HEK293 (cell line): Measurements from ENCODE around the gene HOXA4.

ENCODE experiments used
- CTCF ChIA-PET: fragments of 350-600 bp; formaldehyde crosslinking; extraction: SDS; loops from one replicate; lab custom pipeline; 2021; ENCODE audit warnings: antibody characterized with exemption; lab: Yijun Ruan, JAX
- POLR2A ChIA-PET: fragments of 300-600 bp; formaldehyde crosslinking; extraction: SDS; loops from one replicate; lab custom pipeline; 2020; ENCODE audit warnings: antibody characterized with exemption, inconsistent platforms; lab: Yijun Ruan, JAX
- H3K27ac ChIP-seq: fragments of 200-500 bp; sonication (Bioruptor generic); 2 replicates; pipeline ENCODE4 v1.5.1; 2014; ENCODE audit warnings: low read depth, low read length, control low read depth, inconsistent platforms; ENCODE audit errors: extremely low read depth
- H3K36me3 ChIP-seq, 2 experiments: fragments of 200-500 bp in 1 of 2; sonication (Bioruptor generic) in 1 of 2; 1 replicate in 1 of 2; 2 replicates in 1 of 2; pipeline ENCODE4 v1.5.1; 2014 to 2017; ENCODE audit warnings: inconsistent platforms in 2 of 2, low read length in 2 of 2; ENCODE audit not compliant: control insufficient read depth in 2 of 2, insufficient read depth in 1 of 2
- H3K4me1 ChIP-seq: fragments of 200-500 bp; sonication (Bioruptor generic); 2 replicates; pipeline ENCODE4 v1.5.1; 2014; ENCODE audit warnings: mild to moderate bottlenecking, low read length, inconsistent platforms; ENCODE audit not compliant: control insufficient read depth, insufficient read depth
- H3K4me3 ChIP-seq: 2 replicates; pipeline ENCODE4 v1.5.1; 2011; ENCODE audit warnings: low read depth, mild to moderate bottlenecking, control low read depth, low read length, moderate library complexity
- H3K9me3 ChIP-seq: fragments of 200-500 bp; sonication (Bioruptor generic); 2 replicates; pipeline ENCODE4 v1.5.1; 2014; ENCODE audit warnings: low read depth, low read length, inconsistent platforms; ENCODE audit not compliant: control insufficient read depth, insufficient read depth
- BCL11B ChIP-seq: fragments of 450-650 bp; formaldehyde crosslinking; IDR thresholded peaks from 2 replicates; pipeline ENCODE4 v1.5.1; 2016; ENCODE audit warnings: low read depth, missing biosample characterization, missing genetic modification characterization
- HOXA7 ChIP-seq: sonication (generic); formaldehyde crosslinking; IDR thresholded peaks from 2 replicates; pipeline ENCODE4 v1.8.1; 2022; ENCODE audit warnings: missing genetic modification reagents, borderline replicate concordance
- IKZF3 ChIP-seq: fragments of 450-650 bp; IDR thresholded peaks from 2 replicates; pipeline ENCODE4 v1.5.0; 2018; ENCODE audit warnings: missing biosample characterization, mild to moderate bottlenecking, missing genetic modification characterization, moderate library complexity
- MZF1 ChIP-seq: fragments of 450-650 bp; formaldehyde crosslinking; IDR thresholded peaks from 2 replicates; pipeline ENCODE4 v1.5.1; 2017; ENCODE audit warnings: missing biosample characterization, missing genetic modification characterization, borderline replicate concordance
- SETDB1 ChIP-seq: IDR thresholded peaks from one replicate; pipeline ENCODE4 v1.6.1; 2017; ENCODE audit warnings: mild to moderate bottlenecking, low read length, moderate library complexity, mixed read lengths; ENCODE audit not compliant: insufficient read length
- WT1 ChIP-seq: fragments of 450-650 bp; formaldehyde crosslinking; IDR thresholded peaks from 2 replicates; pipeline ENCODE4 v1.5.1; 2016; ENCODE audit warnings: missing biosample characterization, missing genetic modification characterization
- ZBTB17 ChIP-seq: fragments of 450-650 bp; formaldehyde crosslinking; IDR thresholded peaks from 2 replicates; pipeline ENCODE4 v1.5.1; 2016; ENCODE audit warnings: missing biosample characterization, missing genetic modification characterization
- ZBTB48 ChIP-seq: fragments of 450-650 bp; formaldehyde crosslinking; IDR thresholded peaks from 2 replicates; pipeline ENCODE4 v1.5.1; 2016; ENCODE audit warnings: missing biosample characterization, missing genetic modification characterization
- ZEB2 ChIP-seq: fragments of 450-650 bp; formaldehyde crosslinking; IDR thresholded peaks from 2 replicates; pipeline ENCODE4 v1.5.1; 2016; ENCODE audit warnings: missing biosample characterization, missing genetic modification characterization
- ZFP41 ChIP-seq: fragments of 450-650 bp; formaldehyde crosslinking; IDR thresholded peaks from 2 replicates; pipeline ENCODE4 v1.5.1; 2016; ENCODE audit warnings: missing biosample characterization, missing genetic modification characterization, borderline replicate concordance
- ZNF121 ChIP-seq: fragments of 450-650 bp; formaldehyde crosslinking; IDR thresholded peaks from 2 replicates; pipeline ENCODE4 v1.5.1; 2016; ENCODE audit warnings: missing biosample characterization, missing genetic modification characterization
- ZNF146 ChIP-seq: fragments of 450-650 bp; formaldehyde crosslinking; IDR thresholded peaks from 2 replicates; pipeline ENCODE4 v1.5.1; 2016; ENCODE audit warnings: missing biosample characterization, missing genetic modification characterization
- ZNF174 ChIP-seq: fragments of 450-650 bp; formaldehyde crosslinking; IDR thresholded peaks from 2 replicates; pipeline ENCODE4 v1.5.0; 2017; ENCODE audit warnings: missing biosample characterization, mild to moderate bottlenecking, missing genetic modification characterization
- ZNF19 ChIP-seq: fragments of 450-650 bp; formaldehyde crosslinking; IDR thresholded peaks from 2 replicates; pipeline ENCODE4; 2016; ENCODE audit warnings: missing biosample characterization, missing genetic modification characterization, low read depth
- ZNF221 ChIP-seq: fragments of 450-650 bp; formaldehyde crosslinking; IDR thresholded peaks from 2 replicates; pipeline ENCODE4 v1.5.1; 2017; ENCODE audit warnings: missing biosample characterization, missing genetic modification characterization, borderline replicate concordance
- ZNF248 ChIP-seq: fragments of 450-650 bp; formaldehyde crosslinking; IDR thresholded peaks from 2 replicates; pipeline ENCODE4 v1.5.1; 2017; ENCODE audit warnings: missing biosample characterization, missing genetic modification characterization
- ZNF274 ChIP-seq, 2 experiments: fragments of 200-500 bp in 1 of 2; fragments of 450-650 bp in 1 of 2; sonication (Bioruptor generic) in 1 of 2; formaldehyde crosslinking in 1 of 2; IDR thresholded peaks; 2 replicates each; pipeline versions ENCODE4 v1.5.1 to v1.6.1; 2014 to 2016; ENCODE audit warnings: borderline replicate concordance in 1 of 2, inconsistent platforms in 1 of 2, low read length in 1 of 2, missing biosample characterization in 1 of 2, missing genetic modification characterization in 1 of 2
- ZNF350 ChIP-seq: fragments of 450-650 bp; formaldehyde crosslinking; IDR thresholded peaks from 2 replicates; pipeline ENCODE4 v1.5.0; 2017; ENCODE audit warnings: missing biosample characterization, mild to moderate bottlenecking, missing genetic modification characterization
- ZNF394 ChIP-seq: fragments of 450-650 bp; formaldehyde crosslinking; IDR thresholded peaks from 2 replicates; pipeline ENCODE4 v1.5.1; 2016; ENCODE audit warnings: missing biosample characterization, missing genetic modification characterization, mild to moderate bottlenecking, moderate library complexity, borderline replicate concordance
- ZNF571 ChIP-seq: fragments of 450-650 bp; formaldehyde crosslinking; IDR thresholded peaks from 2 replicates; pipeline ENCODE4 v1.5.0; 2017; ENCODE audit warnings: missing biosample characterization, missing genetic modification characterization
- ZNF626 ChIP-seq: fragments of 450-650 bp; sonication (Bioruptor Pico); formaldehyde crosslinking; IDR thresholded peaks from 2 replicates; pipeline ENCODE4 v1.5.1; 2018; ENCODE audit warnings: missing biosample characterization, missing genetic modification characterization, inconsistent platforms
- ZNF654 ChIP-seq: fragments of 450-650 bp; formaldehyde crosslinking; IDR thresholded peaks from 2 replicates; pipeline ENCODE4 v1.5.1; 2016; ENCODE audit warnings: low read depth, missing biosample characterization, missing genetic modification characterization
- ZNF660 ChIP-seq: fragments of 450-650 bp; IDR thresholded peaks from 2 replicates; pipeline ENCODE4 v1.5.1; 2018; ENCODE audit warnings: missing biosample characterization, mild to moderate bottlenecking, missing genetic modification characterization
- ZNF791 ChIP-seq: fragments of 450-650 bp; formaldehyde crosslinking; IDR thresholded peaks from 2 replicates; pipeline ENCODE4 v1.5.1; 2016; ENCODE audit warnings: missing biosample characterization, missing genetic modification characterization
- ZNF792 ChIP-seq: fragments of 450-650 bp; formaldehyde crosslinking; IDR thresholded peaks from 2 replicates; pipeline ENCODE4 v1.5.1; 2016; ENCODE audit warnings: missing biosample characterization, missing genetic modification characterization
- ZNF837 ChIP-seq: fragments of 450-650 bp; formaldehyde crosslinking; IDR thresholded peaks from 2 replicates; pipeline ENCODE4 v1.5.1; 2016; ENCODE audit warnings: missing biosample characterization, missing genetic modification characterization
- ZNF843 ChIP-seq: fragments of 450-650 bp; formaldehyde crosslinking; IDR thresholded peaks from 2 replicates; pipeline ENCODE4 v1.5.1; 2016; ENCODE audit warnings: missing biosample characterization, missing genetic modification characterization
- ZSCAN30 ChIP-seq: fragments of 450-650 bp; IDR thresholded peaks from 2 replicates; pipeline ENCODE4 v1.5.1; 2018; ENCODE audit warnings: missing biosample characterization, mild to moderate bottlenecking, missing genetic modification characterization, moderate library complexity
- TF ChIP-seq, protein P1 (sequence below): fragments of 450-650 bp; formaldehyde crosslinking; conservative IDR thresholded peaks from 2 replicates; pipeline ENCODE4 v1.5.1; 2016; ENCODE audit warnings: low read depth, missing biosample characterization, missing genetic modification characterization
- TF ChIP-seq, protein P2 (sequence below): fragments of 450-650 bp; formaldehyde crosslinking; IDR thresholded peaks from 2 replicates; pipeline ENCODE4 v1.5.1; 2016; ENCODE audit warnings: missing biosample characterization, missing genetic modification characterization

Gene HOXA4

DNA sequence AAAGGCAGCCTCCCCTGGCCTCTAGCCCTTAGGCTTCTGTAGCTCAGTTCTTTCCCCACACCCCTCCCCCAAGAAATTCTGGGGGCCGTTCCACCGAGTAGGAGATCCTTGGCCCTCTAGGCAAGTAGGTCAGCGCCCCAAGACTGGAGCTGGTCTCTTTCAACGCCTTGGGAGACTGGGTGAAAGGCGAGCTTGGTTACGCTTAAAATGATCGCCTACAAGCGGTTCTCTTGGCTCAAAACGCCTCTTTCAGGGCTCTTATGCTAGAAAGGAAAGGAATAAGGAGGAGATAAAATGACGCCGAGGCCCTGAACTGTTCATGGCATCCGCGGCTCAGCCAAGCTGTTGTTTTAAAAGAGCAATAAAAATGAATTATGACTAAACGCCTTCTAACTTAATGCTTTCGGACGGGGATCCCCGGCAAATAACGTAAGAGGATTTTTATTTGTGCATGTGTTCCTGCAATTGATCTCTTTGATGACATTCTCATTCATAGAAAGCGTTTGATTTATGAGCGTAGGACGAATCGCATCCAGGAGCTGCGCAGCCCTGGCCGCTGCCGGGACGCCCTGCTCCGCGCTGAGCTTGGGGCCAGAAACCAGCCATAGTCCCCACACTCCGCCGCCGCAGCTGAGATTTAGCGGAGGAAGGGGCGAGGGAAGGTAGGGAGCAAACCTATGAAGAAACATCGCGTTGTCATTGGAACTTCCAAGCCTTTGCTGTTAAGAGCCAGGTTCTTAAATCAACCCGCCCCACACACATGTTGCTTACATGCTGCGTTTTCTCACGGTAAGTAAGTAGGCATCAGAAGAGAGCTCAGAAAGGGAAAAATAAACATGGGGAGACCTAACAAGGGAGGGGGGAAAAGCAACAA is 31.7 kb downstream of the HOXA4 start (continued):
- TF ChIP-seq ZNF274 (IDR thresholded peaks at IDR 0.05; ENCODE audit: low read length) (no peak), ZNF274 (tag by site-specific recombination; IDR thresholded peaks at IDR 0.05; ENCODE audit: borderline replicate concordance) (no peak), WT1 (tag by site-specific recombination) (peak; percentile 81), ZNF571 (no peak), ZNF174 (no peak), ZNF843 (tag by site-specific recombination) (peak; percentile 90), HOXA7 (CRISPR knock-in tag) (no peak), ZSCAN30 (tag by site-specific recombination) (peak; percentile 88), ZNF221 (tag by site-specific recombination) (no peak), ZFP41 (tag by site-specific recombination) (no peak), ZNF146 (tag by site-specific recombination) (peak; percentile 42; the same call in 1 of the 2 replicates), ZNF654 (tag by site-specific recombination) (peak; percentile 14; the same call in 1 of the 2 replicates), ZNF792 (tag by site-specific recombination) (no peak), ZNF660 (tag by site-specific recombination) (0 out of 2 replicates have a peak, but pooled peaks have one; percentile 38), ZBTB17 (peak; percentile 81)
- TF ChIP-seq, protein P1, sequence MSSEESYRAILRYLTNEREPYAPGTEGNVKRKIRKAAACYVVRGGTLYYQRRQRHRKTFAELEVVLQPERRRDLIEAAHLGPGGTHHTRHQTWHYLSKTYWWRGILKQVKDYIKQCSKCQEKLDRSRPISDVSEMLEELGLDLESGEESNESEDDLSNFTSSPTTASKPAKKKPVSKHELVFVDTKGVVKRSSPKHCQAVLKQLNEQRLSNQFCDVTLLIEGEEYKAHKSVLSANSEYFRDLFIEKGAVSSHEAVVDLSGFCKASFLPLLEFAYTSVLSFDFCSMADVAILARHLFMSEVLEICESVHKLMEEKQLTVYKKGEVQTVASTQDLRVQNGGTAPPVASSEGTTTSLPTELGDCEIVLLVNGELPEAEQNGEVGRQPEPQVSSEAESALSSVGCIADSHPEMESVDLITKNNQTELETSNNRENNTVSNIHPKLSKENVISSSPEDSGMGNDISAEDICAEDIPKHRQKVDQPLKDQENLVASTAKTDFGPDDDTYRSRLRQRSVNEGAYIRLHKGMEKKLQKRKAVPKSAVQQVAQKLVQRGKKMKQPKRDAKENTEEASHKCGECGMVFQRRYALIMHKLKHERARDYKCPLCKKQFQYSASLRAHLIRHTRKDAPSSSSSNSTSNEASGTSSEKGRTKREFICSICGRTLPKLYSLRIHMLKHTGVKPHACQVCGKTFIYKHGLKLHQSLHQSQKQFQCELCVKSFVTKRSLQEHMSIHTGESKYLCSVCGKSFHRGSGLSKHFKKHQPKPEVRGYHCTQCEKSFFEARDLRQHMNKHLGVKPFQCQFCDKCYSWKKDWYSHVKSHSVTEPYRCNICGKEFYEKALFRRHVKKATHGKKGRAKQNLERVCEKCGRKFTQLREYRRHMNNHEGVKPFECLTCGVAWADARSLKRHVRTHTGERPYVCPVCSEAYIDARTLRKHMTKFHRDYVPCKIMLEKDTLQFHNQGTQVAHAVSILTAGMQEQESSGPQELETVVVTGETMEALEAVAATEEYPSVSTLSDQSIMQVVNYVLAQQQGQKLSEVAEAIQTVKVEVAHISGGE (tag by site-specific recombination) = no peak; the same call in 1 of the 2 replicates

DNA sequence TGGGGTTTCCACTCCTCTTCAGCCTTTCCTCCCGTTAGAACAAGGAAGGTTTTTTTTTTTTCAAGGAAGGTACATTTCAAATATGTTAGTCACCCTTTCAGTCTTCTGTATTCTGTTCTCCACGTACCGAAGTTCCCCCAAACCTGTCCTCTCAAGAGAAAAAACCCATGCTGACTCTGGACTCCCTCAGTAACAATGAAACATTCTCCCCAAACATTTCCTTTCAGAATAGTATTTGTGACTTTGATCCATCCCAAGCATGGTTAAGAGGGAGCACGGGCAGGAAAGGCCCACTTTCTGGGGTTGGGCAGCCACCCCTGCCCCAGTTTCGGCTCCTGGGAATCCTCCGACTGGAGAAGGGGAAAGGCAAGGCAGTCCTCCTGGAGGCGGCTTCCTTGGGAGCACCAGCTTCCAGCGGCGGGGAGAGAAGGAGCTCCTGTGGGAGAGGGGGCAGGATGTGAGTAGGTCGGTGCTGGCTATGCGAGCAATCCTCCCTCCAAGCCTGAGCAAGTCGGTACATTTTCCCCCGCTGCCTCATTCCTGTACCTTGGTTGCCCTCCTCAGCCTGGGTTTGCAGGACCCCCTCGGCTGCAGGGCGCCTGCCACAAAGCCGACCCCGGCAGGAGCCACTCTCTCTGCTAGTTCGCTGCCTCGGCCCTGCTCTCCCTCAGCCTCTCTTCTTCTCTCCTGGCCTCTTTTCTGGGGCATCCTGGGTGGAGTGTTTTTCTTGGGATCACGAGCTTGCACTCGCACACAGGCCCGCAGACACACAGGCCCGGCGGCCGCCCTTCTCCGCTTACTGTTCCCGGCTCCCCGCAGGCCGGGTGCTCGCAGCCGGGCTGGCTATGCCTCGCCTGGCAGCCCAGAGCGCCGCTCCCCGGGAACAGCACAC is 32.6 kb downstream of the HOXA4 start:
- CTCF ChIA-PET = interaction anchor here (0.6 to 2.0 kb wide), 4 partner anchors 8 to 736 kb away, joined by 4 to 11 read pairs (median 4); no protein-coding TSS in a partner anchor
- Histone ChIP-seq H3K27ac (peak overlapping the region; percentile 25; the same call in 1 of the 2 replicates), H3K4me3 (peak overlapping the region; percentile 77; the same call in 1 of the 2 replicates)
- TF ChIP-seq IKZF3 (tag by site-specific recombination) (peak; percentile 42; the same call in 1 of the 2 replicates), ZNF19 (tag by site-specific recombination) (no peak), ZNF394 (tag by site-specific recombination) (no peak), ZBTB48 (no peak), ZNF626 (tag by site-specific recombination) (no peak), ZNF350 (no peak), ZNF248 (tag by site-specific recombination) (no peak), ZNF121 (no peak), BCL11B (tag by site-specific recombination) (no peak), ZNF837 (tag by site-specific recombination) (no peak), SETDB1 (no peak), MZF1 (tag by site-specific recombination) (no peak), ZNF791 (tag by site-specific recombination) (no peak), ZEB2 (tag by site-specific recombination) (no peak)
- TF ChIP-seq, protein P2, sequence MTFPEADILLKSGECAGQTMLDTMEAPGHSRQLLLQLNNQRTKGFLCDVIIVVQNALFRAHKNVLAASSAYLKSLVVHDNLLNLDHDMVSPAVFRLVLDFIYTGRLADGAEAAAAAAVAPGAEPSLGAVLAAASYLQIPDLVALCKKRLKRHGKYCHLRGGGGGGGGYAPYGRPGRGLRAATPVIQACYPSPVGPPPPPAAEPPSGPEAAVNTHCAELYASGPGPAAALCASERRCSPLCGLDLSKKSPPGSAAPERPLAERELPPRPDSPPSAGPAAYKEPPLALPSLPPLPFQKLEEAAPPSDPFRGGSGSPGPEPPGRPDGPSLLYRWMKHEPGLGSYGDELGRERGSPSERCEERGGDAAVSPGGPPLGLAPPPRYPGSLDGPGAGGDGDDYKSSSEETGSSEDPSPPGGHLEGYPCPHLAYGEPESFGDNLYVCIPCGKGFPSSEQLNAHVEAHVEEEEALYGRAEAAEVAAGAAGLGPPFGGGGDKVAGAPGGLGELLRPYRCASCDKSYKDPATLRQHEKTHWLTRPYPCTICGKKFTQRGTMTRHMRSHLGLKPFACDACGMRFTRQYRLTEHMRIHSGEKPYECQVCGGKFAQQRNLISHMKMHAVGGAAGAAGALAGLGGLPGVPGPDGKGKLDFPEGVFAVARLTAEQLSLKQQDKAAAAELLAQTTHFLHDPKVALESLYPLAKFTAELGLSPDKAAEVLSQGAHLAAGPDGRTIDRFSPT (tag by site-specific recombination) = no peak

More for the DNA sequence above, 32.6 kb downstream of the HOXA4 start:
- no peaks in the 10 kb centered on the region for H3K9me3 ChIP-seq
- H3K4me1 ChIP-seq = peaks cover 23% of the 10 kb centered on the region
- H3K36me3 ChIP-seq = peaks cover 12 to 28% of the 10 kb centered on the region in 2 experiments
- POLR2A ChIA-PET = interaction anchor here (0.8 to 4.3 kb wide), 9 partner anchors 12 to 402 kb away, joined by 3 to 32 read pairs (median 4); partner anchors contain the start of genes HOXA4, HOXA5 and SKAP2
